ENCODE data around the gene MT1G. TPM values are rescaled to one million over a fixed set of nuclear protein-coding genes. Genes with fewer than 3 reads are reported as not detected.
"Not testable (repeated sequence)": the region's sequence is repeated elsewhere in the genome, so short reads cannot be mapped to it uniquely, and the experiment has no call there.

Gene MT1G
- total RNA-seq, 1 donor from 2014 or later = 1.8 TPM

DNA sequence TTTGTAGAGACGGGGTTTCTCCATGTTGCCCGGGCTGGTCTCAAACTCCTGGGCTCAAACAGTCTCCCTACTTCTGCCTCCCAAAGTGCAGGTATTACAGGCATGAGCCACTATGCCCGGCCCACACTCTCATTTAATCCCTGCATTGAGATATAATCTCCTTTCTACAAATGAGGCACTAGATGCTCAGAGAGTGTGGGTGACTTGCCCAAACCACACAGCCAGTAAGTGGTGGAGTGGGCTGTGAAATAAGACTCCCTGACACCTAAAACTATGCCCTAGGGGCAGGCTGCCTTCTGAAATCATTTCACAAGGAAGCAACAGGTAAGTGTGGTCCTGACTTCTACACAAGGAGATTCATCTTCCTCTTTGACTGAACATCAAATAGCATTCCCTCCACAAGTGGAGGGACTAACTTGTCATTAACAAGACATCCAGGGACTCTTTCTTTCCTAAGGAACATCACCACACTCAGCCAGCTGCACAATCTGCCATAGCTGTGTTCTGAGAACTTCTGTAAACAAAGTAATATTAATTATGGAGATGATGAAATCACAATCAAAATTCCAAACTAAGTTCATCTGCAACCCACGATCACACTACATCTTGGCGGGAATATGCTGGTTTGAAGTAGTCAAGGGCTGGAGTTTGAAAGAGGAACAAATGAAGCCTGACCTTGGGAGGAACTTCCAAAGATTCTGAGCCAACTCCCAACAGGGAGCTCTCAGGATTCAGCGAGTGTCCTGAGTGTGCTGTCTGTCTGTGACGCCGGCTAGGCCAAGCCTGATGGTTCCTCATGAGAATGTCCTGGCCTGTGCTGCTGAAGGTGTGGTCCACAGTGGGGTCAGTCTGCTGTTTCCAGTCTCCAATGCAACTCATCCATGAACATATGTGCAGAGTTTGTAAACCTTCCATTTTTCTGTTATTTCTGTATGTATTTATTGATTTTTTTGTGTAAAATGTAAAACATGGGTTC lies 2.3 kb downstream of the MT1G start:
- not testable (repeated sequence) for DNase-seq

GRCh38 chr16:56664506-56664905 lies 3.4 kb downstream of the MT1G start:
- no peak for DNase-seq

DNA sequence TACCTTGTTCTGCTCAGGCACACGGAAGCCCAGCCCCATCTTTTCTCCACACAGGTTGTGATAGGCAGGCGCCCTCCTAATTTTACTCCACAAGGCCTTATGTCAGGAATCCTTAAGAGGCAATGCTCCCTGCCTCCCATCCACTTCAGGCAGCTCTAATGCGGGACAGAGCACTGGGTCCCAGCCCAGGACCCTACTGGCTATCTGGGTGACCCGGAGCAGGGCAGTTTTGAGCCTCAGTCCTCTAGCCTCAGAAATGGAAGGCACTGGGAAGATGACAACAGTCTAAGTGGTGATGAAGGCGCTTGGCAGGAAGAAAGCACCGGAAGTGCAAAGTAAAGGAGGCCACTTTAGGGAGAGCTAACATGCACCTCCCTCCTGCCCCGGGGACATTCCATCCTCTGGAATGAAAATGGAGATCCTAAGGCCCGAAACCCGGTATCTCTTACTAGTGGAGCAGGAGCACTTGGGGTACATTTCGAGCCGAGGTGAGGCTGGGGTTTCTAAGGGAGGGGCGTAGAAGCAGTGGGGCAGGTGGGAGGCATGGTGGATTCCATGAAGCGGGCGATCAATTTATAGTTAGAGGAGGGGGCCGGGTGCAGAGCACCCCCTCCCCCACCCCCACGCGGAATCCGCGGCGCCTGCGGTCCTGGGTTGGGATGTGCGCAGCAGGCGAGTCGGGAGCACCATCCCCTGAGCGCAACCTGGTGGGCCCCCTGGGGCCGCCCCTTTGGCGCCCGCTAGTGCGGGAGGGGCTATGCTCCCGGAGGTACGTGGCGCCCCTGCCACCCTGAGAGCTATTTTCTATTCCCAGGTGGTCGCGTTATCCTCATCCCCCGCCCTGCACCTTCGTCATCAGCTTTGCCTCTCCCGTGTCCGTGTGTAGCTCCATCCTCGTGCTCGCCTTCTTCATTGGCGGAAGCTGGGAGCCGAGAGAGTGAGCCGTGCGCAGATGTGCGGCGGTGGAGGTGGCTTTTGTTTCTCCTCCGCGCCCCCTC lies 5.2 kb downstream of the MT1G start:
- DNase-seq = no peak

DNA sequence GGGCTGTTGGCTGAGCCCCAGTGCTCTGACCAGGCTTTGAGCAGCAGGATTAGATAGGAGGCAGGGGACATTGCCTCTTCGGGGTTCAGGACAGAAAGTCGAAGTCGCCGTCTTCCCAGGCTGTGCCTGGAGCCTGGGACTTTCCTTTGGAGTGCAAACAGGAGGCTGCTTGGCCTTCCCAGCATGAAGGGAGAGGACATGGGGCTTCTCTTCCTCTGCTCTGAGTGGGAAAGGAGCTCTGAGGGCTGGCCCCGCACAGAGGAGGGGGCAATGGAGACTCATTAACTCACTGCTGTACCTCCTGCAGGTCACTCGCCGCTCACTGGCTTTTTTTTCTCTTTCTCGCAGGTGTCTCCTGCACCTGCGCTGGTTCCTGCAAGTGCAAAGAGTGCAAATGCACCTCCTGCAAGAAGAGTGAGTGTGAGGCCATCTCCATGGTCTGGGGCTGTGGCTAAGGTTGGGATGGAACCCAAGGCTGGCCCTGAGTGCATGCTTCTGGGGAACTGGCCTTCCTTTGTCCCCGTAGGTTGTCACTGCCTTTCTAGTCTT lies 9.5 kb downstream of the MT1G start:
- no peak for DNase-seq

- no peak for DNase-seq
These were observed 10.1 kb downstream of the MT1G start, which contains the start of gene MT1F for GRCh38 chr16:56657555-56658326. TSS of gene MT1F (plus strand) at chr16:56657959. CDS start at chr16:56658059, 100 bp downstream.

- DNase-seq = no peak
These were observed 14.6 kb downstream of the MT1G start for GRCh38 chr16:56653218-56653617.

GRCh38 chr16:56652600-56652999 lies 15.3 kb downstream of the MT1G start:
- DNase-seq = no peak

- no peak for DNase-seq
These were observed 16.3 kb downstream of the MT1G start, which contains the start of gene MT1B for GRCh38 chr16:56651586-56651985. TSS of gene MT1B (plus strand) at chr16:56651886. CDS start at chr16:56651954, 68 bp downstream.

GRCh38 chr16:56649820-56650219 lies 18.0 kb downstream of the MT1G start:
- no peak for DNase-seq

DNA sequence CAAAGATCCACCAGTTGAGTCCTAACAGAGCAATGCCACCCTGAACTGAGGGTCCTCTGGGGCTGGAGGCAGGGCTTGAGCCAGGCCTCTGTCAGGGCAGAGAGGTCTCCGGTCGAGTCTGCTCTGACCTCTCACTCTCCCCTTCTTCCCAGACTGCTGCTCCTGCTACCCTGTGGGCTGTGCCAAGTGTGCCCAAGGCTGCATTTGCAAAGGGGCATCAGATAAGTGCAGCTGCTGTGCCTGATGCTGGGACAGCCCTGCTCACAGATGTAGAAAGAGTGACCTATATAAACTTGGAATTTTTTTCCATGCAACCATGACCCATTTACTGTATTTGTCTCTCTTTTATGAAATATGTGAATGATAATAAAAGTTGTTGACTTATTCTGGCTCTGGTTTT lies 18.6 kb downstream of the MT1G start:
- no peak for DNase-seq

DNA sequence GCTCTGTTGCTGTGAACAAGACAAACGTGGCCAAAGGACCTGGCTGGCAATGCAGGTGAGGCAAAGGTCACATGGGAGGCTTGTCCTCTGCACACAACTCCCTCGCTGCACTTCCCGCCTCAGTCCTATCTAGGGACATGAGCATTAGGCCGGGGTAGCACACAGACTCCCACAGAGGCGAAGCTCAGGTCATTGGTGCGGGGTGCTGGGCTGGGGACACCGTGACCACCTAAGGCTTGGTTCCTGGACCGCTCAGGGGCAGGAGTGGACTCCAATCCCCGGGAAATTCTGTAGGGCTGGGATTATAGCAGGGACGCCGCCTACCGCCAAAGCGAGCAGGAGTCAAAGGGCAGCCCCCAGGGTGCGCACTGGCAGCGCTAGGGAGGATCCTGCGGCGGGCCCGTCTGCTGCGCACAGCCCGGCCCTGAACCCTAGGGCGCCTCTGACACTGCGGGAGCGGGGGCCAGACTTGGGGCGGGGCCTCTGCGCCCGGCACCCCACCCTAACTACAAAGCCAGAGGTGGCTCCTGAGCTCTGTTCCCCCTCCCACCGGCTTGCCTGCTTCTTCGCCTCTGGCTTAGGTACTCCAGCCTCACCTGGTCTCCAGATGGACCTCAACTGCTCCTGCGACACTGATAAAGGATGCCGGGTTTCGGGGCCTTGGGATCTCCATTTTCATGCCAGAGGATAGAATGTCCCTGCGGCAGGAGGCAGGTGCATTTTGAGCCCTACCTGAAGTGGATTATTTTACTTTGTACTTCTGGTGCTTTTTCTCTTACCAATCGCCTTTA lies 20.0 kb downstream of the MT1G start:
- no peak for DNase-seq

DNA sequence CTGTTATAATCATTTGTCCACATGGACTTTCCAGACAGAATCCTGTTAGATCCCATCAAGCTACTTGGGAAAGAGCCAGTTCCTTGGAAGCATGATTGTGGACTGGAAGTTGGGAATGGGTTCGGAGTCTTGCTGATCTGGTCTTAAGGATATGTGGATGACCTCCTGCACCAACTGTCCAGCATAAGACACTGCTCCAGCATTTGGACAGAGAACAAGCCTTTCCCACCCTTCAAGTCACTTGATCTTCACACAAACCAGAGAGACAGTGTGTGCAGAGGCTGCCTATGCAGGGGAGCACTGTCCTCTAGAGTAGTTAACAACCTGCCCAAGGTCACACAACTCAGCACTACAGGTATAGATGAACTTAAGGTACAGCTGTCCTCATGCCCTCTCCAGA lies 22.0 kb downstream of the MT1G start:
- DNase-seq = no peak

DNA sequence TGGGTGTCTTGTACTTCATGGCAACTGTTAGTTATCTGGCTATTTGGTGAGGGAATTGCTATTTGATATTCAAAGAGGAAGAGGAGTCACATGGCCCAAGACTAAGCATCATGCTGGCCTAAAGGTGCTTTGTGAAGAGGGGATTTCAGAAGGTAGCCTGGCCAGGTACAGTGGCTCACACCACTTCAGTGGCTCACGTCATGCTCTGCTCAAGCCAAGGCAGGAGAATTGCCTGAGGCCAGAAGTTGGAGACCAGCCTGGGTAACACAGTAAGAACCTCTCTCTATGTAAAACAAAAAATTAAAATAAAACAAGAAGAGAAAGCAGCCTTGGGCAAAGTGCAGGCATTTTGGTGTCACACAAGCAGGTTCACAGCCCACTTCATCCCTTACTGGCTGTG lies 22.6 kb downstream of the MT1G start:
- no peak for DNase-seq

DNA sequence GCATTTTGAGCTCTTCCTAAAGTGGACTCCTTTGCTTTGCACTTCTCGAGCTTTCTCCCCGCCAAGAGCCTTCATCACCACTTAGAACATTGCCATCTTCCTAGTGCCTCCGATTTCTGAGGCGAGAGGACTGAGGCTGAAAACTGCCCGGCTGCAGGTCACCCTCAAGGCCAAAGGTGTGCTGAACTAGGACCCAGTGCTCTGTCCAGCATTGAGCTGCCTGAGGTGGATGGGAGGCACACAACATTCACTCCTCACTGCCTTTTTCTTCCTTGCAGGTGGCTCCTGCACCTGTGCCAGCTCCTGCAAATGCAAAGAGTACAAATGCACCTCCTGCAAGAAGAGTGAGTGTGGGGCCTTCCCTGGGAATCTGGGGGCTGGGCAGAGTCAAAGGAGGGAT lies 24.0 kb downstream of the MT1G start:
- DNase-seq = no peak

DNA sequence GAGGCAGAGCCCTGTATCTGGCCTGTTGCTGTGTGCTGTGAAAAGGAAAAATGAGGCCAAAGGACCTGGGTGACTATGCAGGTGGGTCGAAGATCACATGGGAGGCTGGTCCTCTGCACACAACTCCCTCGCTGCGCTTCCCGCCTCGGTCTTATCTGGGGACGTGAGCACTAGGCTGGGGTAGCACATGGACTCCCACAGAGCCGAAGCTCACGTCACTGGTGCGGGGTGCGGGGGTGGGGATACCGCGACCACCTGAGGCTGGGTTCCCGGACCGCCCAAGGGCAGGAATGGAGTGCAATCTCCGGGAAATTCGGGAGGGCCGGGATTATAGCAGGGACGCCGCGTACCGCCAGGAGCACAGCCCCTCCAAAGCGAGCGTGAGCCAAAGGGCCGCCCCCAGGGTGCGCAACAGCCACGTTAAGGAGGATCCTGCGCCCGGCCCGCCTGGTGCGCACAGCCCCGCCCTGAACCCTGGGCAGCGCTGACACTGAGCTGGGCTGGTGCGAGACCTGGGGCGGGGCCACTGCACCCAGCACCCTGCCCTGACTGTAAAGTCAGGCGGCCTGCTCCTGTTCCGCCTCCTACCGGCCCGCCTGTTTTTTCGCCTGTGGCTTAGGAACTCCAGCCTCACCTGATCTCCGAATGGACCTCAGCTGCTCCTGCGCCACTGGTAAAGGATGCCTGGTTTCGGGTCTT lies 24.6 kb downstream of the MT1G start:
- no peak for DNase-seq

DNA sequence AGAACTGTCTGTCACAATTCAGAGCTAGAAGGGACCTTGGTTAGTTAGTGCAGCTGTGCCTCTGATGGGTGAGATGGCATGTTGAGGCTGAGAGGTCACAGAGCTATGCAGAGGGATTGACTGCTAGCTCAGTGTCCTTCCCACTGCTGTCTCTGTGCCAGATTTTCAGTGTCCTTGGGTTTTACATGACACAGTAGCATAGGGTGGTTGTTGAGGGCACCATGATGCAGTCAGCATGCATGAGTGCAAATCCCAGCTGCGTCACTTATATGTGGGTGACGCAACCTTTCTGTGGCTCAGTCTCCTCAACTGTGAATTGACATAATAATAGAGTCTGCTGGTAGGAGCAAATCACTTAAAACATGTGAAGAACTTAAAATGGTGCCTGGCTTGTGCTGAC lies 26.7 kb downstream of the MT1G start:
- no peak for DNase-seq

- DNase-seq = no peak
These were observed 27.8 kb downstream of the MT1G start for GRCh38 chr16:56640076-56640475.

GRCh38 chr16:56639045-56639444 lies 28.8 kb downstream of the MT1G start:
- DNase-seq = no peak

- DNase-seq = no peak
These were observed 29.8 kb downstream of the MT1G start, which contains the start of gene MT1A for GRCh38 chr16:56637814-56638750. TSS of gene MT1A (plus strand) at chr16:56638666. CDS start at chr16:56638739, 73 bp downstream.

All from skin of body (tissue), 2 donors.